SK-N-SH treated with all-trans-retinoic acid at 6 μM for 48 hours (cell line): Measurements from ENCODE around the gene FUOM.

Experiments
- ARNTL ChIP-seq: fragments of 450-650 bp; formaldehyde crosslinking; IDR thresholded peaks from 2 replicates; pipeline ENCODE4 v1.5.0; 2020; ENCODE audit warnings: low read depth, mild to moderate bottlenecking, moderate library complexity, borderline replicate concordance
- BACH2 ChIP-seq: fragments of 250-450 bp; sonication (Bioruptor Pico); IDR thresholded peaks from 2 replicates; pipeline ENCODE4 v1.9.0; 2021; ENCODE audit warnings: mild to moderate bottlenecking, borderline replicate concordance
- CREB5 ChIP-seq: fragments of 250-450 bp; sonication (Bioruptor Pico); IDR thresholded peaks from 2 replicates; pipeline ENCODE4 v1.5.1; 2020; ENCODE audit warnings: low read depth, mild to moderate bottlenecking, moderate library complexity
- CSRNP3 ChIP-seq: fragments of 250-450 bp; sonication (Bioruptor Pico); IDR thresholded peaks from 2 replicates; pipeline ENCODE4 v1.5.1; 2021; ENCODE audit warnings: mild to moderate bottlenecking, moderate library complexity
- ESRRG ChIP-seq: fragments of 250-450 bp; sonication (Bioruptor Pico); IDR thresholded peaks from 2 replicates; pipeline ENCODE4 v1.6.1; 2021; ENCODE audit warnings: mild to moderate bottlenecking
- GLIS3 ChIP-seq: fragments of 250-450 bp; sonication (Bioruptor Pico); IDR thresholded peaks from 2 replicates; pipeline ENCODE4 v1.5.0; 2020; ENCODE audit warnings: mild to moderate bottlenecking, moderate library complexity
- PATZ1 ChIP-seq: fragments of 250-450 bp; sonication (Bioruptor Pico); IDR thresholded peaks from 2 replicates; pipeline ENCODE4 v1.8.0; 2020; ENCODE audit warnings: mild to moderate bottlenecking, moderate library complexity, borderline replicate concordance
- POU6F1 ChIP-seq: fragments of 250-450 bp; sonication (Bioruptor Pico); IDR thresholded peaks from 2 replicates; pipeline ENCODE4 v1.8.0; 2021; ENCODE audit warnings: low read depth, mild to moderate bottlenecking, moderate library complexity, borderline replicate concordance
- RARB ChIP-seq: fragments of 250-450 bp; sonication (Bioruptor Pico); IDR thresholded peaks from 2 replicates; pipeline ENCODE4 v1.8.0; 2021; ENCODE audit warnings: mild to moderate bottlenecking, moderate library complexity
- SNAI2 ChIP-seq: fragments of 250-450 bp; sonication (Bioruptor Pico); IDR thresholded peaks from 2 replicates; pipeline ENCODE4 v1.5.0; 2020; ENCODE audit warnings: mild to moderate bottlenecking, moderate library complexity
- TSHZ2 ChIP-seq: fragments of 250-450 bp; sonication (Bioruptor Pico); IDR thresholded peaks from 2 replicates; pipeline ENCODE4 v1.5.0; 2020; ENCODE audit warnings: mild to moderate bottlenecking, moderate library complexity
- ZFP30 ChIP-seq: fragments of 450-650 bp; formaldehyde crosslinking; IDR thresholded peaks from 2 replicates; pipeline ENCODE4 v1.5.0; 2022; ENCODE audit warnings: mild to moderate bottlenecking, moderate library complexity
- ZNF70 ChIP-seq: fragments of 450-650 bp; formaldehyde crosslinking; IDR thresholded peaks from 2 replicates; pipeline ENCODE4 v1.5.0; 2020; ENCODE audit warnings: mild to moderate bottlenecking, moderate library complexity

GRCh38 chr10:133336577-133337369, 21.0 kb downstream of the FUOM start, which contains the start of gene CALY:
- TF ChIP-seq CSRNP3 (CRISPR knock-in tag) = no peak
- no peak for TF ChIP-seq TSHZ2
- no peak for TF ChIP-seq ARNTL (CRISPR knock-in tag)
- no peak for TF ChIP-seq PATZ1 (CRISPR knock-in tag)
- no peak for TF ChIP-seq ZFP30 (CRISPR knock-in tag)
- no peak for TF ChIP-seq GLIS3 (CRISPR knock-in tag)
- no peak for TF ChIP-seq CREB5 (CRISPR knock-in tag)
- no peak for TF ChIP-seq ZNF70 (CRISPR knock-in tag)
- no peak for TF ChIP-seq RARB
- TF ChIP-seq BACH2 = no peak
- TF ChIP-seq POU6F1 = no peak
- no peak for TF ChIP-seq SNAI2 (CRISPR knock-in tag)
- no peak for TF ChIP-seq ESRRG (CRISPR knock-in tag)
